ENCODE data around the gene AGAP9.
"Not testable (repeated sequence)": the region's sequence is repeated elsewhere in the genome, so short reads cannot be mapped to it uniquely, and the experiment has no call there.

The AGAP9 gene

GRCh38 chr10:47491600-47491999, 31.8 kb downstream of the AGAP9 start, which contains the start of gene FAM25G:
TSS of gene FAM25G (minus strand) at chr10:47491700. CDS start at chr10:47491674, 26 bp downstream.
- not testable (repeated sequence) for H3K4ac ChIP-seq (ENCODE audit: low read length); H2BK12ac ChIP-seq (ENCODE audit: low read length); H3K27me3 ChIP-seq (ENCODE audit: control insufficient read depth in 3 of 3, insufficient read depth in 3 of 3, low read depth in 1 of 3, low read length in 3 of 3); H2BK120ac ChIP-seq (ENCODE audit: low read depth, low read length); H3K23ac ChIP-seq (ENCODE audit: low read depth, low read length, poor library complexity); H3K18ac ChIP-seq (ENCODE audit: low read length); H3K9ac ChIP-seq (ENCODE audit: low read depth, low read length, poor library complexity); H4K91ac ChIP-seq (ENCODE audit: low read depth, low read length, poor library complexity); H3K9me3 ChIP-seq (replicated peaks in 1 of 2; ENCODE audit: control insufficient read depth in 2 of 2, insufficient read depth in 1 of 2, low read depth in 1 of 2, low read length in 2 of 2); H3K4me2 ChIP-seq (ENCODE audit: insufficient read depth, low read length, poor library complexity, severe bottlenecking); H2BK15ac ChIP-seq (ENCODE audit: low read length); H2AFZ ChIP-seq (ENCODE audit: low read length); DNase-seq (ENCODE audit: low spot score); H3K4me3 ChIP-seq (ENCODE audit: low read length in 2 of 2); H3K14ac ChIP-seq (ENCODE audit: low read length); H2AK5ac ChIP-seq (ENCODE audit: low read depth, low read length); H4K8ac ChIP-seq (ENCODE audit: low read depth, low read length); H3K27ac ChIP-seq (replicated peaks; ENCODE audit: low read length); H2BK5ac ChIP-seq (ENCODE audit: low read length); H3K36me3 ChIP-seq (replicated peaks in 1 of 2; ENCODE audit: control insufficient read depth in 2 of 2, insufficient read depth in 2 of 2, low read length in 2 of 2); H3K79me1 ChIP-seq (ENCODE audit: low read depth, low read length); H3K4me1 ChIP-seq (ENCODE audit: control insufficient read depth in 2 of 2, insufficient read depth in 1 of 2, low read depth in 1 of 2, low read length in 2 of 2)
- WGBS, 2 donors (ENCODE audit: extremely low coverage in 2 of 2, insufficient read length in 2 of 2, insufficient replicate concordance in 1 of 2) = no CpG with 5 or more reads among the region's 9 CpGs

GRCh38 chr10:47489630-47490029, 33.8 kb downstream of the AGAP9 start:
- H3K36me3 ChIP-seq (replicated peaks in 1 of 2; ENCODE audit: control insufficient read depth in 2 of 2, insufficient read depth in 2 of 2, low read length in 2 of 2); H3K9me3 ChIP-seq (replicated peaks in 1 of 2; ENCODE audit: control insufficient read depth in 2 of 2, insufficient read depth in 1 of 2, low read depth in 1 of 2, low read length in 2 of 2); H3K79me1 ChIP-seq (ENCODE audit: low read depth, low read length); H2BK5ac ChIP-seq (ENCODE audit: low read length); H3K9ac ChIP-seq (ENCODE audit: low read depth, low read length, poor library complexity); H2AK5ac ChIP-seq (ENCODE audit: low read depth, low read length); H4K91ac ChIP-seq (ENCODE audit: low read depth, low read length, poor library complexity); H3K4me1 ChIP-seq (ENCODE audit: control insufficient read depth in 2 of 2, insufficient read depth in 1 of 2, low read depth in 1 of 2, low read length in 2 of 2); H3K4me2 ChIP-seq (ENCODE audit: insufficient read depth, low read length, poor library complexity, severe bottlenecking); H3K23ac ChIP-seq (ENCODE audit: low read depth, low read length, poor library complexity); H3K4ac ChIP-seq (ENCODE audit: low read length); H3K4me3 ChIP-seq (ENCODE audit: low read length in 2 of 2); H4K8ac ChIP-seq (ENCODE audit: low read depth, low read length); H2BK120ac ChIP-seq (ENCODE audit: low read depth, low read length); H2BK12ac ChIP-seq (ENCODE audit: low read length); DNase-seq (ENCODE audit: low spot score); H2AFZ ChIP-seq (ENCODE audit: low read length); H2BK15ac ChIP-seq (ENCODE audit: low read length); H3K27ac ChIP-seq (replicated peaks; ENCODE audit: low read length); H3K14ac ChIP-seq (ENCODE audit: low read length); H3K27me3 ChIP-seq (ENCODE audit: control insufficient read depth in 3 of 3, insufficient read depth in 3 of 3, low read depth in 1 of 3, low read length in 3 of 3); H3K18ac ChIP-seq (ENCODE audit: low read length): not testable (repeated sequence)
- WGBS, 2 donors (ENCODE audit: extremely low coverage in 2 of 2, insufficient read length in 2 of 2, insufficient replicate concordance in 1 of 2) = no CpG with 5 or more reads among the region's 7 CpGs

- not testable (repeated sequence) for H2BK12ac ChIP-seq (ENCODE audit: low read length); H3K9ac ChIP-seq (ENCODE audit: low read depth, low read length, poor library complexity); H3K9me3 ChIP-seq (replicated peaks in 1 of 2; ENCODE audit: control insufficient read depth in 2 of 2, insufficient read depth in 1 of 2, low read depth in 1 of 2, low read length in 2 of 2); H3K18ac ChIP-seq (ENCODE audit: low read length); H3K27ac ChIP-seq (replicated peaks; ENCODE audit: low read length); DNase-seq (ENCODE audit: low spot score); H3K4me2 ChIP-seq (ENCODE audit: insufficient read depth, low read length, poor library complexity, severe bottlenecking); H2BK15ac ChIP-seq (ENCODE audit: low read length); H3K4ac ChIP-seq (ENCODE audit: low read length); H2AK5ac ChIP-seq (ENCODE audit: low read depth, low read length); H2AFZ ChIP-seq (ENCODE audit: low read length); H3K79me1 ChIP-seq (ENCODE audit: low read depth, low read length); H3K14ac ChIP-seq (ENCODE audit: low read length); H4K8ac ChIP-seq (ENCODE audit: low read depth, low read length); H3K4me3 ChIP-seq (ENCODE audit: low read length in 2 of 2); H3K36me3 ChIP-seq (replicated peaks in 1 of 2; ENCODE audit: control insufficient read depth in 2 of 2, insufficient read depth in 2 of 2, low read length in 2 of 2); H4K91ac ChIP-seq (ENCODE audit: low read depth, low read length, poor library complexity); H3K4me1 ChIP-seq (ENCODE audit: control insufficient read depth in 2 of 2, insufficient read depth in 1 of 2, low read depth in 1 of 2, low read length in 2 of 2); H3K23ac ChIP-seq (ENCODE audit: low read depth, low read length, poor library complexity); H2BK120ac ChIP-seq (ENCODE audit: low read depth, low read length); H3K27me3 ChIP-seq (ENCODE audit: control insufficient read depth in 3 of 3, insufficient read depth in 3 of 3, low read depth in 1 of 3, low read length in 3 of 3); H2BK5ac ChIP-seq (ENCODE audit: low read length)
- WGBS, 2 donors (ENCODE audit: extremely low coverage in 2 of 2, insufficient read length in 2 of 2, insufficient replicate concordance in 1 of 2) = no CpG with 5 or more reads among the region's 4 CpGs
These were observed 37.5 kb downstream of the AGAP9 start for GRCh38 chr10:47485943-47486342.

GRCh38 chr10:47484786-47485185, 38.7 kb downstream of the AGAP9 start:
- H3K4me3 ChIP-seq (ENCODE audit: low read length in 2 of 2); H3K9ac ChIP-seq (ENCODE audit: low read depth, low read length, poor library complexity); H3K23ac ChIP-seq (ENCODE audit: low read depth, low read length, poor library complexity); H3K27me3 ChIP-seq (ENCODE audit: control insufficient read depth in 3 of 3, insufficient read depth in 3 of 3, low read depth in 1 of 3, low read length in 3 of 3); H2AFZ ChIP-seq (ENCODE audit: low read length); H3K4ac ChIP-seq (ENCODE audit: low read length); DNase-seq (ENCODE audit: low spot score); H2BK5ac ChIP-seq (ENCODE audit: low read length); H3K14ac ChIP-seq (ENCODE audit: low read length); H2AK5ac ChIP-seq (ENCODE audit: low read depth, low read length); H3K4me1 ChIP-seq (ENCODE audit: control insufficient read depth in 2 of 2, insufficient read depth in 1 of 2, low read depth in 1 of 2, low read length in 2 of 2); H3K36me3 ChIP-seq (replicated peaks in 1 of 2; ENCODE audit: control insufficient read depth in 2 of 2, insufficient read depth in 2 of 2, low read length in 2 of 2); H3K9me3 ChIP-seq (replicated peaks in 1 of 2; ENCODE audit: control insufficient read depth in 2 of 2, insufficient read depth in 1 of 2, low read depth in 1 of 2, low read length in 2 of 2); H2BK120ac ChIP-seq (ENCODE audit: low read depth, low read length); H2BK12ac ChIP-seq (ENCODE audit: low read length); H2BK15ac ChIP-seq (ENCODE audit: low read length); H3K79me1 ChIP-seq (ENCODE audit: low read depth, low read length); H4K91ac ChIP-seq (ENCODE audit: low read depth, low read length, poor library complexity); H3K18ac ChIP-seq (ENCODE audit: low read length); H4K8ac ChIP-seq (ENCODE audit: low read depth, low read length); H3K27ac ChIP-seq (replicated peaks; ENCODE audit: low read length); H3K4me2 ChIP-seq (ENCODE audit: insufficient read depth, low read length, poor library complexity, severe bottlenecking): not testable (repeated sequence)
- WGBS, 2 donors (ENCODE audit: extremely low coverage in 2 of 2, insufficient read length in 2 of 2, insufficient replicate concordance in 1 of 2) = no CpG with 5 or more reads among the region's 11 CpGs

Data from neuronal stem cell (in vitro differentiated cells).